ENCODE measurements around the gene HSD17B11. TPM values are rescaled to one million over a fixed set of nuclear protein-coding genes. Genes with fewer than 3 reads are reported as not detected.

HSD17B11 gene
- total and polyA plus RNA-seq, 2 of the 8 experiments (the other 6 are each of a cell fraction or from before 2014, with no cell fraction given): 6.0 to 9.0 TPM

DNA sequence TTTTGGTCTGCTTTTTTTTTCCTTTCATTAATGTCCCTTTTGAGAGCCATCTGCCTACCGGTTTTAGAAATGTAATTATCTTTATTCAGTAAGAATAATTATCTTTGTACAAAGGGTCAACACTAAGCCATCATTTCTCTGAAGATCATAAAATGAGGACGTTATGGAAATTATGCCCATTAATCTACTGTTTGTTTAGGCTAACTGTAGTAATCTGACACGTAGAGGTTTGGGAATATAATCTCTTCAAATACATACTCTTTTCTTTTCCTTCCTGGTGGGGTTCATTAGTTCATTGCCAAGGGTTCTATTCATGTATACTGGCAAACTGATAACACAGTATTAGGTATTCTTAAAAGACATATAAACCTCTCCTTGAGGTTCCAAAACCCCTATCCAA, 64.5 kb downstream of the HSD17B11 start:
- Histone ChIP-seq H3K79me2 (ENCODE audit: control insufficient read depth in 1 of 2, insufficient read depth in 2 of 2, low read length in 2 of 2) (no peaks in the 10 kb centered on the region), H3K56ac (replicated peaks; ENCODE audit: insufficient read length, low read depth, low read length) (no peak overlapping the region), H2BK20ac (ENCODE audit: low read length) (no peak overlapping the region), H4K8ac (ENCODE audit: extremely low read depth, insufficient read depth, low read length) (no peak overlapping the region), H3K79me1 (ENCODE audit: low read depth, low read length) (no peaks in the 10 kb centered on the region), H3K14ac (ENCODE audit: insufficient read length) (no peak overlapping the region), H3K4me2 (ENCODE audit: insufficient read depth in 1 of 2, low read depth in 2 of 2, low read length in 2 of 2) (no peak overlapping the region), H3K9me3 (ENCODE audit: insufficient read depth in 2 of 2, low read depth in 1 of 2, low read length in 1 of 2) (no peaks in the 10 kb centered on the region), H4K91ac (replicated peaks; ENCODE audit: insufficient read length, low read length) (no peak overlapping the region), H3K27ac (ENCODE audit: low read depth, low read length) (no peak overlapping the region), H2BK12ac (ENCODE audit: low read depth, low read length) (no peak overlapping the region), H2BK120ac (replicated peaks; ENCODE audit: low read depth, low read length) (no peak overlapping the region), H3K4me1 (replicated peaks in 1 of 4; ENCODE audit: control insufficient read depth in 3 of 4, insufficient read depth in 4 of 4, low read length in 3 of 4) (no peaks in the 10 kb centered on the region), H3K23me2 (ENCODE audit: low read depth, low read length) (no peaks in the 10 kb centered on the region; the same call in 1 of the 2 replicates), H2BK5ac (ENCODE audit: low read depth, low read length) (no peak overlapping the region), H3K4me3 (ENCODE audit: extremely low read depth in 1 of 4, insufficient read depth in 2 of 4, low read depth in 3 of 4, low read length in 4 of 4) (no peak overlapping the region), H2BK15ac (ENCODE audit: low read length) (no peak overlapping the region), H3K27me3 (replicated peaks in 1 of 4; ENCODE audit: control insufficient read depth in 3 of 4, extremely low read depth in 1 of 4, insufficient read depth in 3 of 4, low read length in 3 of 4) (no peaks in the 10 kb centered on the region), H3K18ac (ENCODE audit: extremely low read depth, low read length) (no peak overlapping the region), H2AK5ac (ENCODE audit: low read depth, low read length) (no peak overlapping the region), H4K20me1 (replicated peaks in 1 of 2; ENCODE audit: control insufficient read depth in 1 of 2, insufficient read depth in 2 of 2, low read length in 2 of 2) (no peaks in the 10 kb centered on the region), H3K4ac (replicated peaks; ENCODE audit: insufficient read length, low read depth, low read length) (no peak overlapping the region), H4K5ac (ENCODE audit: insufficient read length, low read depth, low read length) (no peak overlapping the region), H3K9ac (replicated peaks in 1 of 4; ENCODE audit: extremely low read depth in 1 of 4, low read depth in 3 of 4, low read length in 3 of 4) (no peak overlapping the region), H3K36me3 (ENCODE audit: control insufficient read depth in 2 of 4, insufficient read depth in 4 of 4, low read length in 3 of 4) (no peaks in the 10 kb centered on the region), H2AFZ (ENCODE audit: low read length) (no peak overlapping the region), H3K23ac (ENCODE audit: insufficient read length) (no peak overlapping the region)
- TF ChIP-seq SAP30 (IDR thresholded peaks at IDR 0.05; ENCODE audit: insufficient read depth, insufficient replicate concordance, low read length) (no peak), USF2 (IDR thresholded peaks at IDR 0.05; ENCODE audit: low read length) (no peak), SIX5 (IDR thresholded peaks at IDR 0.05; ENCODE audit: low read depth, low read length) (no peak), TAF1 (IDR thresholded peaks at IDR 0.05; ENCODE audit: low read depth, low read length) (no peak), CHD2 (IDR thresholded peaks at IDR 0.05; ENCODE audit: low read length) (no peak), CHD1 (IDR thresholded peaks at IDR 0.05; ENCODE audit: low read depth, low read length) (no peak), HDAC2 (IDR thresholded peaks at IDR 0.05; ENCODE audit: borderline replicate concordance in 1 of 2, low read depth in 2 of 2, low read length in 2 of 2) (no peak), KDM5A (IDR thresholded peaks at IDR 0.05; ENCODE audit: low read length) (no peak)
- ChIA-PET CTCF (ENCODE audit: partially characterized antibody) (no interaction called here), POLR2A (ENCODE audit: partially characterized antibody) (no interaction called here)
- FAIRE-seq: no peak
- DNase-seq (ENCODE audit: low read depth in 1 of 2, low spot score in 2 of 2): no peak
- WGBS, 2 experiments (ENCODE audit: extremely low coverage in 1 of 2, insufficient coverage in 1 of 2, insufficient read length in 1 of 2, insufficient replicate concordance in 2 of 2, low coverage in 1 of 2, low lambda C conversion rate in 2 of 2, missing lambda C conversion rate in 1 of 2): 87% methylated on average over 3 of the region's 3 CpGs; no CpG with 5 or more reads in 1 of the 2 experiments

Measured in H1 (cell line).